ENCODE measurements around the gene SLC24A5. TPM values are rescaled to one million over a fixed set of nuclear protein-coding genes. Genes with fewer than 3 reads are reported as not detected.

The SLC24A5 gene
- total and polyA plus RNA-seq, 2 donors (not counting 1 experiment from before 2014, with no cell fraction given): not detected

DNA sequence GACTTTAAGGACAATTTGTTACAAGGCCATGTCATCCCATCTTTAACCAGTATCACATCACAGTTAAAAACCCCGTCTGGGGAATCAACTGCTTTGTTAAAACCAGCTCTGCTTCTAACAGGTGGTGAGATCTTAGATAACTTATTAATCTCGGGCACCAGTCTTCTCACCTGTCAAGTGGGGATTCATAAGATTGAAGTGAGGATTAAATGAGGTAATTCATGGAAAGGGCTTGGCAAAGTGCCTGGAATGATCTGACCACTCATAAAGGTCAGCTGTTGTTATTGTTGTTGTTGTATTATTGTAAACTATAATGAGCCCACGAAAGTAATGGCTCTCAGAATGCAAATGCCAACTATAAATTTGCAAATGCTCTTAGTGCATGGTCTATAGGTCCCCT lies 30.1 kb upstream of the SLC24A5 start:
- no peaks in the 10 kb centered on the region for H3K9me3 ChIP-seq (ENCODE audit: control extremely low read depth in 1 of 3, control insufficient read depth in 2 of 3, insufficient read depth in 1 of 3, low read length in 2 of 3)
- Mint-ChIP-seq H3K9me3 (ENCODE audit: insufficient read depth) (no peaks in the 10 kb centered on the region), H3K27me3 (peaks cover 7% of the 10 kb centered on the region), H3K4me3 (no peak overlapping the region), H3K27ac (no peak overlapping the region), H3K4me1 (no peaks in the 10 kb centered on the region)
- H3K4me3 ChIP-seq (ENCODE audit: control extremely low read depth in 1 of 5, extremely low read depth in 1 of 5, insufficient read depth in 1 of 5, low read depth in 2 of 5, low read length in 4 of 5): no peak overlapping the region
- H3K4me1 ChIP-seq (ENCODE audit: control insufficient read depth in 2 of 2, insufficient read depth in 2 of 2, low read length in 2 of 2): no peaks in the 10 kb centered on the region
- H3K79me2 ChIP-seq (ENCODE audit: control insufficient read depth, insufficient read depth, low read length): no peaks in the 10 kb centered on the region
- H3K27me3 ChIP-seq (replicated peaks in 1 of 4; ENCODE audit: control extremely low read depth in 1 of 4, control insufficient read depth in 3 of 4, insufficient read depth in 4 of 4, low read length in 3 of 4): no peaks in the 10 kb centered on the region
- CTCF ChIA-PET: no interaction called here
- POLR2A ChIA-PET: no interaction called here
- no peak overlapping the region for H3K27ac ChIP-seq (ENCODE audit: low read length in 2 of 2)
- H2AFZ ChIP-seq (ENCODE audit: insufficient read depth, low read depth, low read length, poor library complexity, severe bottlenecking): no peak overlapping the region
- ATAC-seq (ENCODE audit: low read depth) (no peak), DNase-seq (no peak)
- no peak overlapping the region for H3K9ac ChIP-seq (ENCODE audit: low read length)
- no peak overlapping the region for H3K4me2 ChIP-seq (replicated peaks; ENCODE audit: low read depth, low read length, poor library complexity, severe bottlenecking)
- 93% methylated on average over 1 of the region's 3 CpGs for WGBS (ENCODE audit: insufficient coverage)
- intact Hi-C loops (cut with micrococcal nuclease): no loop called here
- no peaks in the 10 kb centered on the region for H4K20me1 ChIP-seq (ENCODE audit: control insufficient read depth, insufficient read depth, low read length, poor library complexity, severe bottlenecking)
- TF ChIP-seq, protein P1, sequence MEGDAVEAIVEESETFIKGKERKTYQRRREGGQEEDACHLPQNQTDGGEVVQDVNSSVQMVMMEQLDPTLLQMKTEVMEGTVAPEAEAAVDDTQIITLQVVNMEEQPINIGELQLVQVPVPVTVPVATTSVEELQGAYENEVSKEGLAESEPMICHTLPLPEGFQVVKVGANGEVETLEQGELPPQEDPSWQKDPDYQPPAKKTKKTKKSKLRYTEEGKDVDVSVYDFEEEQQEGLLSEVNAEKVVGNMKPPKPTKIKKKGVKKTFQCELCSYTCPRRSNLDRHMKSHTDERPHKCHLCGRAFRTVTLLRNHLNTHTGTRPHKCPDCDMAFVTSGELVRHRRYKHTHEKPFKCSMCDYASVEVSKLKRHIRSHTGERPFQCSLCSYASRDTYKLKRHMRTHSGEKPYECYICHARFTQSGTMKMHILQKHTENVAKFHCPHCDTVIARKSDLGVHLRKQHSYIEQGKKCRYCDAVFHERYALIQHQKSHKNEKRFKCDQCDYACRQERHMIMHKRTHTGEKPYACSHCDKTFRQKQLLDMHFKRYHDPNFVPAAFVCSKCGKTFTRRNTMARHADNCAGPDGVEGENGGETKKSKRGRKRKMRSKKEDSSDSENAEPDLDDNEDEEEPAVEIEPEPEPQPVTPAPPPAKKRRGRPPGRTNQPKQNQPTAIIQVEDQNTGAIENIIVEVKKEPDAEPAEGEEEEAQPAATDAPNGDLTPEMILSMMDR (IDR thresholded peaks at IDR 0.05): no peak
- TF ChIP-seq EZH2 (IDR thresholded peaks at IDR 0.05; ENCODE audit: borderline replicate concordance, insufficient read depth, low read depth, low read length, poor library complexity, severe bottlenecking): no peak
- no peaks in the 10 kb centered on the region for H3K36me3 ChIP-seq (replicated peaks in 1 of 2; ENCODE audit: control extremely low read depth in 1 of 2, control insufficient read depth in 1 of 2, extremely low read depth in 1 of 2, insufficient read depth in 2 of 2, low read length in 1 of 2)

DNA sequence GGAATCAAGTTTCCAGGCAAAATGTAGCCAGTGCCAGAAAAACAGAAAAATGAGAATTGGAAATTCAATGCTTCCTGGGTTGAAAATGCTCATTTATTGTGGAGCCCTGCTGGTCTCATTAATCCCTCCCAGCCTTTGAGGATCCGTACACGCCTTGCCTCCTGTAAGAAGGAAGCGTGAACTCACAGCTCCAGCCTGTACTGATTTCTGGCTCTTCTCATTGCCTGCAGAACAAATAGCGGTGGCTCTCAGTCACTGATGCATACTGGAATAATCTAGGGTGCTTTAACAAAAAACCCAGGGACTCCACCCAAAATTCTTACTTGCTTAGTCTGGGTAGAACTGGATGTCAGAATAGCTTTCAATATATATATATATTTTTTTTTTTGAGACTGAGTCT lies 29.3 kb upstream of the SLC24A5 start:
- no peak overlapping the region for H2AFZ ChIP-seq (ENCODE audit: insufficient read depth, low read depth, low read length, poor library complexity, severe bottlenecking)
- DNase-seq (no peak), ATAC-seq (ENCODE audit: low read depth) (no peak)
- ChIA-PET CTCF (no interaction called here), POLR2A (no interaction called here)
- no peaks in the 10 kb centered on the region for H3K4me1 ChIP-seq (ENCODE audit: control insufficient read depth in 2 of 2, insufficient read depth in 2 of 2, low read length in 2 of 2)
- H3K4me3 ChIP-seq (ENCODE audit: control extremely low read depth in 1 of 5, extremely low read depth in 1 of 5, insufficient read depth in 1 of 5, low read depth in 2 of 5, low read length in 4 of 5): no peak overlapping the region
- H3K27me3 Mint-ChIP-seq: peaks cover 7% of the 10 kb centered on the region
- intact Hi-C loops (cut with micrococcal nuclease): no loop called here
- TF ChIP-seq, protein P1 (IDR thresholded peaks at IDR 0.05): no peak
- TF ChIP-seq EZH2 (IDR thresholded peaks at IDR 0.05; ENCODE audit: borderline replicate concordance, insufficient read depth, low read depth, low read length, poor library complexity, severe bottlenecking): no peak
- H3K9me3 Mint-ChIP-seq (ENCODE audit: insufficient read depth): no peaks in the 10 kb centered on the region
- no peaks in the 10 kb centered on the region for H3K27me3 ChIP-seq (replicated peaks in 1 of 4; ENCODE audit: control extremely low read depth in 1 of 4, control insufficient read depth in 3 of 4, insufficient read depth in 4 of 4, low read length in 3 of 4)
- H3K36me3 ChIP-seq (replicated peaks in 1 of 2; ENCODE audit: control extremely low read depth in 1 of 2, control insufficient read depth in 1 of 2, extremely low read depth in 1 of 2, insufficient read depth in 2 of 2, low read length in 1 of 2): no peaks in the 10 kb centered on the region
- H4K20me1 ChIP-seq (ENCODE audit: control insufficient read depth, insufficient read depth, low read length, poor library complexity, severe bottlenecking): no peaks in the 10 kb centered on the region
- H3K9ac ChIP-seq (ENCODE audit: low read length): no peak overlapping the region
- no peak overlapping the region for H3K27ac Mint-ChIP-seq
- no peaks in the 10 kb centered on the region for H3K79me2 ChIP-seq (ENCODE audit: control insufficient read depth, insufficient read depth, low read length)
- no peaks in the 10 kb centered on the region for H3K9me3 ChIP-seq (ENCODE audit: control extremely low read depth in 1 of 3, control insufficient read depth in 2 of 3, insufficient read depth in 1 of 3, low read length in 2 of 3)
- no peak overlapping the region for H3K4me2 ChIP-seq (replicated peaks; ENCODE audit: low read depth, low read length, poor library complexity, severe bottlenecking)
- H3K4me1 Mint-ChIP-seq: no peaks in the 10 kb centered on the region
- H3K27ac ChIP-seq (ENCODE audit: low read length in 2 of 2): no peak overlapping the region
- WGBS (ENCODE audit: insufficient coverage): 80% methylated on average over 2 of the region's 4 CpGs
- no peak overlapping the region for H3K4me3 Mint-ChIP-seq

Measured in B cell (primary cell).